ENCODE measurements around the gene FHIT.

GRCh38 chr3:60517134-60517533 lies 734.1 kb downstream of the FHIT start:
- no peak for TF ChIP-seq CTCF (IDR thresholded peaks at IDR 0.05; ENCODE audit: low read depth, low read length, poor library complexity, severe bottlenecking)
- TF ChIP-seq EZH2phosphoT487 (IDR thresholded peaks at IDR 0.05; ENCODE audit: borderline replicate concordance, low read length), result no peak
